SK-N-MC (cell line): ENCODE measurements around the gene CACNA1G.

ENCODE experiments used
- DNase-seq: peaks from one replicate; pipeline ENCODE4 v3.0.0-alpha.2; 2011; ENCODE audit warnings: low read depth, low spot score
- H3K27ac ChIP-seq: fragments of 200-600 bp; sonication (generic); 2 replicates; pipeline ENCODE4 v1.5.1; 2016; ENCODE audit warnings: mixed run types
- H3K36me3 ChIP-seq: fragments of 200-600 bp; sonication (generic); 2 replicates; pipeline ENCODE4 v1.6.1; 2017; ENCODE audit warnings: antibody characterized with exemption, low read length, mixed read lengths; ENCODE audit not compliant: insufficient read depth
- H3K4me3 ChIP-seq: fragments of 200-600 bp; sonication (generic); 2 replicates; pipeline ENCODE4 v1.5.1; 2016
- H3K9ac ChIP-seq: fragments of 200-600 bp; sonication (generic); 2 replicates; pipeline ENCODE4 v1.8.0; 2017; ENCODE audit warnings: mixed run types, mixed read lengths; ENCODE audit not compliant: insufficient read length
- H3K9me3 ChIP-seq: fragments of 200-600 bp; sonication (generic); 2 replicates; pipeline ENCODE4 v1.6.1; 2017; ENCODE audit warnings: low read depth, mild to moderate bottlenecking, antibody characterized with exemption, low read length, moderate library complexity, mixed read lengths
- EZH2 ChIP-seq: fragments of 200-600 bp; sonication (generic); IDR thresholded peaks from one replicate; pipeline ENCODE4 v1.6.1; 2017; ENCODE audit warnings: antibody characterized with exemption
- FOXP2 ChIP-seq: optimal IDR thresholded peaks from 2 replicates; pipeline ENCODE3; 2011; ENCODE audit warnings: mild to moderate bottlenecking, moderate library complexity; ENCODE audit not compliant: insufficient read depth; ENCODE audit errors: extremely low read length, control extremely low read depth
- POLR2AphosphoS5 ChIP-seq: IDR thresholded peaks from 2 replicates; pipeline ENCODE4 v1.6.1; 2012; ENCODE audit warnings: mild to moderate bottlenecking, low read depth, low read length, borderline replicate concordance

Gene CACNA1G

GRCh38 chr17:50519141-50519834, 41.2 kb upstream of the CACNA1G start:
- Histone ChIP-seq H3K27ac (no peak overlapping the region), H3K9me3 (no peaks in the 10 kb centered on the region), H3K9ac (no peak overlapping the region), H3K36me3 (no peaks in the 10 kb centered on the region), H3K4me3 (no peak overlapping the region)
- TF ChIP-seq FOXP2 (no peak), POLR2AphosphoS5 (no peak), EZH2 (no peak)
- no peak for DNase-seq

GRCh38 chr17:50520483-50520882, 40.0 kb upstream of the CACNA1G start:
- H3K36me3 ChIP-seq, result no peaks in the 10 kb centered on the region
- no peak overlapping the region for H3K9ac ChIP-seq
- TF ChIP-seq EZH2, result no peak
- TF ChIP-seq FOXP2, result no peak
- TF ChIP-seq POLR2AphosphoS5, result no peak
- H3K9me3 ChIP-seq, result no peaks in the 10 kb centered on the region
- no peak overlapping the region for H3K4me3 ChIP-seq
- no peak overlapping the region for H3K27ac ChIP-seq
- DNase-seq, result no peak

DNA sequence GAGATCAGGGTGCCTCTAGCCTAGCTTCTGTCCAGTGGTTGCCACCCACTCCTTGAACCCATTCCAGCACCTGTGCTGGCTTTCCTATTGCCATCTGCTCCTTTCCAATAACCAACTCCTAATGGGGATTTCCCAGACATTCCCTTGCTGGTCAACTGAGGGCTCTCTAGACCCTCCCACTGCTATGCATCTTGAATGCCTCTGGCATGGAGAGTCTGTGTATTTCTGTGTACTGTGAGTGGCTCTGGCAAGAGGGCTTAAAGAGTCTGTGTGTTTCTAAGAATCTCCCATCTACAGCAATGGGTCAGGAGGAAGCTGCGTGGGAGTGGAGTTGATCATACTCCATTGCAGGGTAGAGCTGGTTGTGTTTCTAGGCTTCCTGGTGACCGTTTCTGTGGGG, 39.0 kb upstream of the CACNA1G start:
- DNase-seq, result no peak
- Histone ChIP-seq H3K27ac (no peak overlapping the region), H3K4me3 (no peak overlapping the region), H3K36me3 (no peaks in the 10 kb centered on the region), H3K9me3 (no peaks in the 10 kb centered on the region), H3K9ac (no peak overlapping the region)
- no peak for TF ChIP-seq EZH2
- TF ChIP-seq POLR2AphosphoS5, result no peak
- TF ChIP-seq FOXP2, result no peak

DNA sequence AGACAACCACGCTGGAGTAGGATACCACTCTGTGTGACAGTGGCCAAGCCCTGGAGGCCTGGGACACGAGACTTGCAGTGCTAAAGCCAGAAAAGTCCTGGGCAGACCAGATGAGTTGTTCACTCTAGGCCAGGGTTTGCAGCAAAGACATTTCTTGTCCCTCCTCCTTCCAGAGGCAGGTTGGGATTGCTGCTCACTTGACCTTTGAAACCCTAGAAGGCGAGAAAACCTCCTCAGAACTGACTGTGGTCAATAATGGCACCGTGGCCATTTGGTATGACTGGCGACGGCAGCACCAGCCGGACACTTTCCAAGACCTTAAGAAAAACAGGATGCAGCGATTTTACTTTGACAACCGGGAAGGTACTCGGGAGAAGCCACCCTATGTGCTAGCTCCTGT, 37.7 kb upstream of the CACNA1G start:
- no peaks in the 10 kb centered on the region for H3K9me3 ChIP-seq
- no peak overlapping the region for H3K9ac ChIP-seq
- no peak overlapping the region for H3K27ac ChIP-seq
- H3K4me3 ChIP-seq, result no peak overlapping the region
- TF ChIP-seq FOXP2, result no peak
- TF ChIP-seq EZH2, result no peak
- TF ChIP-seq POLR2AphosphoS5, result no peak
- no peaks in the 10 kb centered on the region for H3K36me3 ChIP-seq
- DNase-seq, result no peak

DNA sequence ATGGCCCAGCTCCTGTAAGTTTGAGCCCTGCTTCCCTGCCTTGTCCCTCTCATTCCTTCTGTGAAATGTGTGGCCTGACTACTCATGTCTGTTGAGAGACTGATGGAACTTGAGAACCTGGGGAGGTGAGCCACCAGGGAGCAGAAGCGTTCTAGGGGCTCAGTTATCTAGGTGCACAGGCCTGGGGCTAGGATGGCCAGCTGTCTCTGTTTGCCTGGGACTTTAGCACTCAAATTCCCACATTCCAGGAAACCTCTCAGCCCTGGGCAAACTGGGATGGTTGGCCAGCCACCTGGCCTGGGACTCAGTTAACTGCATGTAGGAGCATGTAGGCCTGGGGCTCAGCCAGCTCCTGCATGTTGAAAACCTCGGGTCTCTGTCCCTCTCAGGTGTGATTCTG, 37.3 kb upstream of the CACNA1G start:
- TF ChIP-seq POLR2AphosphoS5, result no peak
- H3K9ac ChIP-seq, result no peak overlapping the region
- H3K9me3 ChIP-seq, result no peaks in the 10 kb centered on the region

DNA sequence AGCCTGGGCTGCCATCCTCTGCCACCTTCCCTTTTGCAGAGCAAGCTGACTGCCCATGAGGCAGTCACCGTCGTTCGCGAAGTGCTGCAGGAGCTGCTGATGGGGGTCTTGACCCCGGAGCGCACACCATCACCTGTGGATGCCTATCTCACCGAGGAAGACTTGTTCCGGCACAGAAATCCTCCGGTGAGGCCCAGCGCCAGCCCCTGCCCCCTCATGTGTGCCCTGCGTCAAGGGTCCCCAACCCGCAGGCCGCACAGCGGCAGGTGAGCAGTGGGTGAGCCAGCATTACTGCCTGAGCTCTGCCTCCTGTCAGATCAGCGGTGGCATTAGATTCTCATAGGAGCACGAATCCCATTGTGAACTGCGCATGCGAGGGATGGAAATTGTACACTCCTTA, 35.7 kb upstream of the CACNA1G start:
- Histone ChIP-seq H3K4me3 (no peak overlapping the region), H3K9ac (no peak overlapping the region), H3K27ac (no peak overlapping the region), H3K9me3 (no peaks in the 10 kb centered on the region), H3K36me3 (no peaks in the 10 kb centered on the region)
- DNase-seq, result no peak
- TF ChIP-seq FOXP2 (no peak), POLR2AphosphoS5 (no peak), EZH2 (no peak)

More for the DNA sequence above, 37.3 kb upstream of the CACNA1G start:
- Histone ChIP-seq H3K27ac (no peak overlapping the region), H3K36me3 (no peaks in the 10 kb centered on the region), H3K4me3 (no peak overlapping the region)
- no peak for DNase-seq

- Histone ChIP-seq H3K36me3 (no peaks in the 10 kb centered on the region), H3K9me3 (no peaks in the 10 kb centered on the region), H3K27ac (no peak overlapping the region), H3K4me3 (no peak overlapping the region), H3K9ac (no peak overlapping the region)
- DNase-seq, result no peak
- TF ChIP-seq POLR2AphosphoS5, result no peak
- no peak for TF ChIP-seq FOXP2
- no peak for TF ChIP-seq EZH2
Measured at GRCh38 chr17:50527155-50527762, 33.3 kb upstream of the CACNA1G start.

DNA sequence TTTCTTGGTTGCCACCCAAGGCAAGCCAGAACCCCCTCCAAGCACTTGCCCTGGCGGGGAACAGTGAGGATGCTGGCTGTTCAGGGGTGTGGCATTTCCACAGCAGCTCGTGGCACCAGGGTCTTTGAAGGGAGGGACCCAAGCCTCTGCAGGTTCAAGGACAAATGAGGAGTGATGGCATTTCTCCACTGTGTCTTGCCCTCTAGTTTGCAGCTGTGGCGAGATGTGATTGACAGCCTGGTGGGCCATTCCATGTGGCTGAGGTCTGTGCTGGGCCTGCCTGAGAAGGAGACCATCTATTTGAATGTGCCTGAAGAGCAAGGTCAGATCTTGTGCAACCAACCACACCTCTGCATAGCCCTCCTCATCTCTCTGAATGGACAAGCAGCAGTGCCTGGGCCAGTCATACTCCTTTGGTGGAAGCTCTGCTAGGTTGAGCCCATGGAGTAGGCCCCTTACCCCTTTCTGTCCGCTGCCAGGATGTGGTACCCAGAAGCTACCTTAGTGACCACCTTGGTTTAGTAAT, 32.5 kb upstream of the CACNA1G start:
- Histone ChIP-seq H3K36me3 (no peaks in the 10 kb centered on the region), H3K9ac (no peak overlapping the region), H3K9me3 (no peaks in the 10 kb centered on the region), H3K27ac (no peak overlapping the region), H3K4me3 (no peak overlapping the region)
- no peak for TF ChIP-seq POLR2AphosphoS5
- DNase-seq, result no peak

- TF ChIP-seq EZH2, result no peak
- no peaks in the 10 kb centered on the region for H3K36me3 ChIP-seq
Measured at GRCh38 chr17:50529849-50530248, 30.7 kb upstream of the CACNA1G start.

More at GRCh38 chr17:50529849-50530248, 30.7 kb upstream of the CACNA1G start:
- Histone ChIP-seq H3K9me3 (no peaks in the 10 kb centered on the region), H3K9ac (no peak overlapping the region), H3K4me3 (no peak overlapping the region), H3K27ac (no peak overlapping the region)
- DNase-seq, result no peak
